WTC11 (cell line): ENCODE results near the gene AKAP6.

Experiments
- TEAD4 ChIP-seq: sonication (generic); formaldehyde crosslinking; IDR thresholded peaks from 2 replicates; pipeline ENCODE4 v1.8.0; 2022; ENCODE audit warnings: mild to moderate bottlenecking, missing genetic modification reagents
- ZNF317 ChIP-seq: sonication (generic); formaldehyde crosslinking; IDR thresholded peaks from 2 replicates; pipeline ENCODE4 v1.8.1; 2023; ENCODE audit warnings: low read depth, mild to moderate bottlenecking, moderate library complexity, missing genetic modification reagents, borderline replicate concordance
- TF ChIP-seq, protein P1 (sequence below): fragments of 200-600 bp; IDR thresholded peaks from 2 replicates; pipeline ENCODE4 v1.8.0; 2022; ENCODE audit warnings: antibody characterized with exemption

DNA sequence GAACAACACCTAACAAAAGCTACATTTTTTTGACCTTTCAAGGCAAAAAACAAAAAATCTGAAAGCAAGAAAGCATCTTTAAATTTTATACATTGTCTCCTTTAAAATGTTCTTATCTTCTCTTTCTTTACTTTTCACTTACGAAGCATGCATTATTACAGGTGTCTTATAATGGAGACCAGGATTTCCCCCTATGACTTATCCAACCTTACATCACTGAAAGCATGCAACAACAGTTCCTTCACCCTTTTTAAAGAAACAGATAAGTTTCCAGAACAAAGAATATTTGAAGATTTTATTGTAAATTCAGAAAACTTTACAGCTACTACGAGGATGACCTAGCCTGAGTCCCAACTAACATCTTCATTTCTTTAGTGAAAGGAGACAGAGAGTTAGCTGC, 277.2 kb downstream of the AKAP6 start:
- TF ChIP-seq ZNF317 (CRISPR knock-in tag) = no peak
- no peak for TF ChIP-seq TEAD4
- TF ChIP-seq, protein P1, sequence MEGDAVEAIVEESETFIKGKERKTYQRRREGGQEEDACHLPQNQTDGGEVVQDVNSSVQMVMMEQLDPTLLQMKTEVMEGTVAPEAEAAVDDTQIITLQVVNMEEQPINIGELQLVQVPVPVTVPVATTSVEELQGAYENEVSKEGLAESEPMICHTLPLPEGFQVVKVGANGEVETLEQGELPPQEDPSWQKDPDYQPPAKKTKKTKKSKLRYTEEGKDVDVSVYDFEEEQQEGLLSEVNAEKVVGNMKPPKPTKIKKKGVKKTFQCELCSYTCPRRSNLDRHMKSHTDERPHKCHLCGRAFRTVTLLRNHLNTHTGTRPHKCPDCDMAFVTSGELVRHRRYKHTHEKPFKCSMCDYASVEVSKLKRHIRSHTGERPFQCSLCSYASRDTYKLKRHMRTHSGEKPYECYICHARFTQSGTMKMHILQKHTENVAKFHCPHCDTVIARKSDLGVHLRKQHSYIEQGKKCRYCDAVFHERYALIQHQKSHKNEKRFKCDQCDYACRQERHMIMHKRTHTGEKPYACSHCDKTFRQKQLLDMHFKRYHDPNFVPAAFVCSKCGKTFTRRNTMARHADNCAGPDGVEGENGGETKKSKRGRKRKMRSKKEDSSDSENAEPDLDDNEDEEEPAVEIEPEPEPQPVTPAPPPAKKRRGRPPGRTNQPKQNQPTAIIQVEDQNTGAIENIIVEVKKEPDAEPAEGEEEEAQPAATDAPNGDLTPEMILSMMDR = no peak
